Smooth muscle cell (in vitro differentiated cells): ENCODE measurements around the gene EIF3F. TPM values are rescaled to one million over a fixed set of nuclear protein-coding genes. Genes with fewer than 3 reads are reported as not detected.

ENCODE experiments used
- DNase-seq: peaks from one replicate; lab custom pipeline; 2025; ENCODE audit not compliant: unreplicated experiment; lab: John Stamatoyannopoulos, UW
- H2AFZ ChIP-seq: fragments of 200-600 bp; sonication (generic); 2 replicates; pipeline ENCODE4 v1.6.0; 2016; ENCODE audit warnings: antibody characterized with exemption, low read depth, mild to moderate bottlenecking
- H3F3A ChIP-seq: fragments of 200-600 bp; sonication (generic); 2 replicates; pipeline ENCODE4 v1.6.0; 2017; ENCODE audit warnings: antibody characterized with exemption, low read depth
- H3K27ac ChIP-seq: fragments of 200-600 bp; sonication (generic); 2 replicates; pipeline ENCODE4 v1.5.1; 2016; ENCODE audit warnings: low read depth, mild to moderate bottlenecking
- H3K27me3 ChIP-seq: fragments of 200-600 bp; sonication (generic); 2 replicates; pipeline ENCODE4 v1.6.1; 2016; ENCODE audit warnings: low read depth, mild to moderate bottlenecking
- H3K36me3 ChIP-seq: fragments of 200-600 bp; sonication (generic); 2 replicates; pipeline ENCODE4 v1.5.1; 2016; ENCODE audit warnings: low read depth
- H3K4me1 ChIP-seq: fragments of 200-600 bp; sonication (generic); 2 replicates; pipeline ENCODE4 v1.5.1; 2016; ENCODE audit warnings: low read depth
- H3K4me2 ChIP-seq: fragments of 200-600 bp; sonication (generic); 2 replicates; pipeline ENCODE4 v1.6.0; 2016; ENCODE audit warnings: mild to moderate bottlenecking
- H3K4me3 ChIP-seq: fragments of 200-600 bp; sonication (generic); 2 replicates; pipeline ENCODE4 v1.5.1; 2016; ENCODE audit warnings: mild to moderate bottlenecking
- H3K79me2 ChIP-seq: fragments of 200-600 bp; sonication (generic); 2 replicates; pipeline ENCODE4 v1.6.0; 2016; ENCODE audit warnings: low read depth, mild to moderate bottlenecking
- H3K9ac ChIP-seq: fragments of 200-600 bp; sonication (generic); 2 replicates; pipeline ENCODE4 v1.6.0; 2016; ENCODE audit warnings: low read depth
- H3K9me3 ChIP-seq: fragments of 200-600 bp; sonication (generic); replicated peaks from 2 replicates; pipeline ENCODE4 v1.5.1; 2016; ENCODE audit warnings: low read depth
- H4K20me1 ChIP-seq: fragments of 200-600 bp; sonication (generic); 2 replicates; pipeline ENCODE4 v1.6.0; 2016; ENCODE audit warnings: low read depth
- WGBS: methylation state at CpG from one replicate; pipeline ENCODE4 v1.1.7; 2016; ENCODE audit warnings: low lambda C conversion rate; 5-methylcytosine and 5-hydroxymethylcytosine counted together
- polyA plus RNA-seq: library from polyadenylated mRNA; unstranded; fragments of >200 nt; fragmentation: Nextera tagmentation; extraction: Ambion mirVana; gene quantifications from 2 replicates; pipeline ENCODE4 v1.2.1, GENCODE V29; 2016
- total RNA-seq: library from RNA; depleted of rRNA; stranded (reverse); fragments of >200 nt; gene quantifications from 2 replicates; pipeline ENCODE4 v1.2.3, GENCODE V29; 2014
- TF ChIP-seq, protein P1 (sequence below): fragments of 200-600 bp; sonication (generic); IDR thresholded peaks from 2 replicates; pipeline ENCODE4 v1.5.1; 2017; ENCODE audit warnings: borderline replicate concordance, mild to moderate bottlenecking, antibody characterized with exemption; ENCODE audit not compliant: insufficient read depth, poor library complexity, severe bottlenecking

Gene EIF3F
- total and polyA plus RNA-seq, 2 experiments from 2014 or later: 148 to 199 TPM

DNA sequence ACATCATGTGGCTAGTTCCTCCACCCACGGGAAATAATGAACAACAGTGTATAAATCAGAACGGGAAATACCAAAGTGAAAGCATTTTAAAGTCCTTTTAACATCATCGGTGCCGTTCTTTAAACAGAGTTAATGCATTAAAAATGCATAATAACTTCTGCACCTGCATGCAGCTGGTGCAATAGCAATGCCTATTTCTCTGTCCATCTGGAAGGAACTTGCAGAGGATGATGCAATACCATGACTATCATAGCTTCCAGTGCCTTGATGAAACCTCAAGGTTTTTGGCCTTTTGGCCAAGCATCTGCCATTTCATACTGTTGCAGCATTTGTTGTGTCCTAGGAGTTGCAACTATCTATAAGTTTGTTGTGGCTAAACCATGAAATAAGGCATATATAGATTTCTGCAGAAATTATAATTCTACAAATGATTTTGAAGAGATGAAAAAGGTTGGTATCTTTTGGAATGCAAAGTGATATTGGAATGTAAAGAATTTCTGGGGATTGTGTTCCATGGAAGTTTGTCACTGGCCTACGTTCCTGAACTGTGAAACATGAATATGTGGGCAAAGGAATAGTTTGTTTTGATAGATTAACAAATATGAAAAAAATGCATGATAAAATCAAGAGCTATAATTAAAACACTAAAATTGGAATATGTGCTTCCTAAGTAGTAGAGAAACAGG, 9.8 kb upstream of the EIF3F start:
- Histone ChIP-seq H3K4me1 (no peaks in the 10 kb centered on the region), H3K27ac (no peak overlapping the region), H3K36me3 (no peaks in the 10 kb centered on the region), H3K9ac (no peak overlapping the region), H3K79me2 (no peaks in the 10 kb centered on the region), H3K4me3 (no peak overlapping the region), H3F3A (no peaks in the 10 kb centered on the region), H3K4me2 (no peak overlapping the region), H4K20me1 (no peaks in the 10 kb centered on the region), H3K27me3 (no peaks in the 10 kb centered on the region), H3K9me3 (no peaks in the 10 kb centered on the region), H2AFZ (no peak overlapping the region)
- WGBS: 78% methylated on average over 5 of the region's 5 CpGs
- TF ChIP-seq, protein P1, sequence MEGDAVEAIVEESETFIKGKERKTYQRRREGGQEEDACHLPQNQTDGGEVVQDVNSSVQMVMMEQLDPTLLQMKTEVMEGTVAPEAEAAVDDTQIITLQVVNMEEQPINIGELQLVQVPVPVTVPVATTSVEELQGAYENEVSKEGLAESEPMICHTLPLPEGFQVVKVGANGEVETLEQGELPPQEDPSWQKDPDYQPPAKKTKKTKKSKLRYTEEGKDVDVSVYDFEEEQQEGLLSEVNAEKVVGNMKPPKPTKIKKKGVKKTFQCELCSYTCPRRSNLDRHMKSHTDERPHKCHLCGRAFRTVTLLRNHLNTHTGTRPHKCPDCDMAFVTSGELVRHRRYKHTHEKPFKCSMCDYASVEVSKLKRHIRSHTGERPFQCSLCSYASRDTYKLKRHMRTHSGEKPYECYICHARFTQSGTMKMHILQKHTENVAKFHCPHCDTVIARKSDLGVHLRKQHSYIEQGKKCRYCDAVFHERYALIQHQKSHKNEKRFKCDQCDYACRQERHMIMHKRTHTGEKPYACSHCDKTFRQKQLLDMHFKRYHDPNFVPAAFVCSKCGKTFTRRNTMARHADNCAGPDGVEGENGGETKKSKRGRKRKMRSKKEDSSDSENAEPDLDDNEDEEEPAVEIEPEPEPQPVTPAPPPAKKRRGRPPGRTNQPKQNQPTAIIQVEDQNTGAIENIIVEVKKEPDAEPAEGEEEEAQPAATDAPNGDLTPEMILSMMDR: no peak
- no peak for DNase-seq

DNA sequence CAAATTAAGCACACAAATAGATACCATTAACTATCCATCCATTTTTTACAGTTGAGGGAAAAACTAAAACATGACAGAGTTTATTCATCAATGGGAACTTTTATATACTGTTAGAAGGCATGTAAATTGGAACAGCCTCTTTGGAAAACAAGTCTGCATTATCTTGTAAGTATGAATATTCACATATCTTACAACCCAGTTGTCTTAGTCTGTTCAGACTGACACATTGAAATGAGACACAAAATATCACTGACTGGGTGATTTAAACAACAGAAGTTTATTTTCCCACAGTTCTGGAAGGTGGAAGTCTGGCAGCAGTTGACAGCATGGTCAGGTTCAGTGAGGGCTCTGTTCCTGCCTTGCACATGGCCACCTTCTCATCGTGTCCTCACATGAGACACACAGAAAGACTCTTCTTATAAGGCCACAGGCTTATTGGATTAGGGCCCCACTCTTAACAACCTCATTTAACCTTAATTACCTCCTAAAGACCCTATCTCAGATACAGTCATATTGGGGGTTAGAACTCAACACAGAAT, 5.4 kb upstream of the EIF3F start:
- Histone ChIP-seq H3K4me3 (no peak overlapping the region), H3K9me3 (no peaks in the 10 kb centered on the region), H3K27ac (no peak overlapping the region), H3K36me3 (no peaks in the 10 kb centered on the region), H2AFZ (no peak overlapping the region), H4K20me1 (no peaks in the 10 kb centered on the region), H3F3A (no peaks in the 10 kb centered on the region), H3K27me3 (no peaks in the 10 kb centered on the region), H3K4me1 (no peaks in the 10 kb centered on the region), H3K9ac (no peak overlapping the region), H3K4me2 (no peak overlapping the region), H3K79me2 (no peaks in the 10 kb centered on the region)
- TF ChIP-seq, protein P1: no peak
- DNase-seq: no peak
- 87% methylated on average over 1 of the region's 1 CpG for WGBS

DNA sequence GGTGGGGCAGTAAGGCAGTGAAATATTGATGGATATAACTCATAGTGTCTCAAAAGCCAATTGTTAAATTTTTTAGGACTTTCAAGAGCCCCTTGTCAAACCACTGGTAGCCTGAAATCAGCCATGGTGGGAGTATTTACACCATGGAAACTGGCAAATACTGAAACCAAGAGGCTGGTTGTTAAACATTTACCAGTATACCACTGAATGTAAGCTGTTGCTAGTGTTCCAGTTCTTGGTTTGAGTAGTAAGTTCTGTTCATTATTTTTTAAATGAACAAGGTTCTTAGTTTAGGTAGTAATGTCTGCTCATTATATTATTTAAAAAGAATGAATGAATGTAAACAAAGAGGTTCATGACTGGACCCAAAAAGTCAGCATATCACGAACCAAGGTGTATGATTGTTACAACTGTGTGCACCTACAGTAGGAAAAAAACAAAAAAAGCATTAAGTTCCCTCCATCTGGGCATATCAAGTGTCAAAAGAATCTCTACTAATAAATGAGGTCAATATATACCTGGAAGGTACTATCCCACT, 4.5 kb upstream of the EIF3F start:
- no peak for DNase-seq
- Histone ChIP-seq H3K79me2 (peaks cover 5% of the 10 kb centered on the region), H3K27me3 (no peaks in the 10 kb centered on the region), H2AFZ (no peak overlapping the region), H3K9me3 (no peaks in the 10 kb centered on the region), H4K20me1 (no peaks in the 10 kb centered on the region), H3K4me1 (no peaks in the 10 kb centered on the region), H3K36me3 (no peaks in the 10 kb centered on the region), H3F3A (no peaks in the 10 kb centered on the region), H3K27ac (no peak overlapping the region), H3K9ac (no peak overlapping the region), H3K4me3 (no peak overlapping the region), H3K4me2 (no peak overlapping the region)
- 97% methylated on average over 1 of the region's 1 CpG for WGBS
- TF ChIP-seq, protein P1: no peak
